Lower lobe of right lung (tissue), 2 donors: ENCODE data around the gene SLX9. TPM values are rescaled to one million over a fixed set of nuclear protein-coding genes. Genes with fewer than 3 reads are reported as not detected.

Source experiments
- ATAC-seq, 2 donors: fragments of 200-7000 bp; cut with Tn5 transposase; one replicate each; pipeline ENCODE4 v1.9.1; 2020 to 2022; ENCODE audit warnings: mild to moderate bottlenecking in 2 of 2, moderate library complexity in 2 of 2
- DNase-seq: peaks from one replicate; pipeline ENCODE4 v3.0.0-alpha.2; 2020
- H3K27ac ChIP-seq: fragments of 200-600 bp; one replicate; pipeline ENCODE4 v1.8.0; 2022
- H3K27me3 ChIP-seq: fragments of 200-600 bp; one replicate; pipeline ENCODE4 v1.8.0; 2022; ENCODE audit warnings: low read depth
- H3K36me3 ChIP-seq: fragments of 200-600 bp; one replicate; pipeline ENCODE4 v1.8.0; 2022; ENCODE audit warnings: mild to moderate bottlenecking
- H3K4me1 ChIP-seq: fragments of 200-600 bp; one replicate; pipeline ENCODE4 v1.8.0; 2022
- H3K4me3 ChIP-seq: fragments of 200-600 bp; one replicate; pipeline ENCODE4 v1.8.0; 2022; ENCODE audit warnings: mild to moderate bottlenecking
- H3K9me3 ChIP-seq: fragments of 200-600 bp; one replicate; pipeline ENCODE4 v1.8.0; 2022
- intact Hi-C: fragments of 100-400 bp; cut with DNase I; formaldehyde crosslinking; loops from one replicate; pipeline ENCODE4 v1.11.0; 2022
- total RNA-seq: library from RNA; stranded (reverse); fragmentation: NEBNext Ultra II Directional; extraction: Animal tissue kit (Norgen Biotek cat#: 25700); gene quantifications from one replicate; pipeline ENCODE4 v1.2.1, GENCODE V29; 2021
- TF ChIP-seq, protein P1 (sequence below): fragments of 200-600 bp; IDR thresholded peaks from one replicate; pipeline ENCODE4 v1.8.0; 2022; ENCODE audit warnings: antibody characterized with exemption, mild to moderate bottlenecking
- donor health status: DM: no; HTN: yes; CAD: no; lungs with severe emphysema.

SLX9 gene
- total RNA-seq, 1 donor from 2014 or later, result 15.7 TPM

DNA sequence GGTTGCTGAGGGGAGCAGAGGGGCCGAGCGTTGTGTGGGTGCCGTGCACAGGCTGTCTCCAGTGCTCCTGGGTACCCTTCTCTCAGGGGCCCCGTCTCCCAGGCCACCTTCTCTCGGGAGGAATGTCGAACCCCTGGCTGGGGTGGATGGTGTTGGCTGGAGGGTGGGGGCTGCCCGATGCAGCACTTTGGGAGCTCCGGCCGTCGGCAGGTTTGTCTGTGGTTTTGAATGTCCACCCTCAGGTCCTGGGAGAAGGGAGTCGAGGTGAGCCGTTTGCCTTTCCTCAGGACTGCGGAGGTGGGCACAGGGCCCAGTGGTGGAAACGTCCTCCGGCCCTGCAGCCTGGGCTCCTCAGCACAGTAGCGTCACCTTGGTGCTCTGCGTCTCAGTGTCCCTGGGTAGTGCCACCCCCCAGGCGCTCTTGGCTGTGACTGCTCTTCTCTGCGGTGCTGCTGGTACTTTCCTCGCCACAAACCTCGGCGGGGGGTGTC, 14.5 kb downstream of the SLX9 start:
- ATAC-seq (no peak), DNase-seq (peak; percentile 36)
- TF ChIP-seq, protein P1, sequence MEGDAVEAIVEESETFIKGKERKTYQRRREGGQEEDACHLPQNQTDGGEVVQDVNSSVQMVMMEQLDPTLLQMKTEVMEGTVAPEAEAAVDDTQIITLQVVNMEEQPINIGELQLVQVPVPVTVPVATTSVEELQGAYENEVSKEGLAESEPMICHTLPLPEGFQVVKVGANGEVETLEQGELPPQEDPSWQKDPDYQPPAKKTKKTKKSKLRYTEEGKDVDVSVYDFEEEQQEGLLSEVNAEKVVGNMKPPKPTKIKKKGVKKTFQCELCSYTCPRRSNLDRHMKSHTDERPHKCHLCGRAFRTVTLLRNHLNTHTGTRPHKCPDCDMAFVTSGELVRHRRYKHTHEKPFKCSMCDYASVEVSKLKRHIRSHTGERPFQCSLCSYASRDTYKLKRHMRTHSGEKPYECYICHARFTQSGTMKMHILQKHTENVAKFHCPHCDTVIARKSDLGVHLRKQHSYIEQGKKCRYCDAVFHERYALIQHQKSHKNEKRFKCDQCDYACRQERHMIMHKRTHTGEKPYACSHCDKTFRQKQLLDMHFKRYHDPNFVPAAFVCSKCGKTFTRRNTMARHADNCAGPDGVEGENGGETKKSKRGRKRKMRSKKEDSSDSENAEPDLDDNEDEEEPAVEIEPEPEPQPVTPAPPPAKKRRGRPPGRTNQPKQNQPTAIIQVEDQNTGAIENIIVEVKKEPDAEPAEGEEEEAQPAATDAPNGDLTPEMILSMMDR, result no peak
- peaks cover 35% of the 10 kb centered on the region for H3K36me3 ChIP-seq
- intact Hi-C loops, result no loop called here
- peaks cover 25% of the 10 kb centered on the region for H3K4me1 ChIP-seq
- no peak overlapping the region for H3K4me3 ChIP-seq
- H3K27ac ChIP-seq, result no peak overlapping the region
- no peaks in the 10 kb centered on the region for H3K9me3 ChIP-seq
- no peaks in the 10 kb centered on the region for H3K27me3 ChIP-seq

DNA sequence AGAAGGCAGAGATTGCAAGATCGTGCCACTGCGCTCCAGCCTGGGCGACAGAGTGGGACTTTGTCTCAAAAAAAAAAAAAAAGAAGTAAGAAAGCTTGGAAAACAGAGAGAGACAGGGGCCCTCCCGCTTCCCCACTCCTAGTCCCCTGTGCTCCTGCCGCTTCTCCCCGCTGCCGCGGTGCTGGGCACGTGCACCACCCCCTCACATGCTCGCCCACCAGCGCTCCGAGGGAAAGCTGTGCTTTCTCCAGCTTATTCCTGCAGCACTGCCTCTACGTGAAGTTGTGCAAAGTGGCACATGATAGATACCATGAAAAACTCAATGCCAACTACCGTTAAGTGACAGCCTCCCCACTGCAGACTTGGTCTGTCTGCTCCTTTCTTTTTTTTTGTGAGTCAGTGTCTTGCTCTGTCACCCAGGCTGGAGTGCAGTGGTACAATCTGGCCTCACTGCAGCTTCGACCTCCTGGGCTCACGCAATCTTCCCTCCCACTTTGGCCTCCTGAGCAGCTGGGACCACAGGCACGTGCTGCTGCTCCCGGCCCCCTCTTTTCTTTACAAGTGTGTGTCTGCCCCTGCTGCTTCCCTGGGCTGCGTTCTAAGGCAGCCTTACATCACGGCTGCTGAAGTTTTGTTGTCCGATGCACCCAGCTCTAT, 15.4 kb downstream of the SLX9 start:
- peaks cover 39% of the 10 kb centered on the region for H3K36me3 ChIP-seq
- ATAC-seq (no peak), DNase-seq (peak; percentile 39)
- H3K4me1 ChIP-seq, result peaks cover 25% of the 10 kb centered on the region
- TF ChIP-seq, protein P1, result no peak
- H3K4me3 ChIP-seq, result no peak overlapping the region
- no peaks in the 10 kb centered on the region for H3K9me3 ChIP-seq
- intact Hi-C loops, result no loop called here
- no peaks in the 10 kb centered on the region for H3K27me3 ChIP-seq
- no peak overlapping the region for H3K27ac ChIP-seq

DNA sequence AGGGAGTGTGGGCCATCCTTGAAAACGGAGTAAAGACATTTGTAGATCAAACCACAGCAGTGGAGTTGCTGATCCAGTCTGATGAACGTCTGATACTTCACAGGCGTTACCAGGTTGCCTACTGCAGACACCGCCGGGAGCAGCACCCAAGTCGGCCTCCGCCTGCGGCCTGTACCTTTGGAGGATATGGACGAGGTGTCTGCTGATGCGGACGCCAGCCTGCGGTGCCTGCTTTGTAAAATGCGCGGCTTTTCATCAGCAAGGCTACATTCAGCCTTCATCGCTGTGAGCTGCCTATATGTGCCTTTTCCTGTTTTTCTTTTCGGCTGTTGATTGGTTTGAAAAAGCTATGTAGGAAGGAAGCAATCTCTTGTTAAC, 16.0 kb downstream of the SLX9 start:
- no peak for ATAC-seq
- H3K36me3 ChIP-seq, result peaks cover 43% of the 10 kb centered on the region

DNA sequence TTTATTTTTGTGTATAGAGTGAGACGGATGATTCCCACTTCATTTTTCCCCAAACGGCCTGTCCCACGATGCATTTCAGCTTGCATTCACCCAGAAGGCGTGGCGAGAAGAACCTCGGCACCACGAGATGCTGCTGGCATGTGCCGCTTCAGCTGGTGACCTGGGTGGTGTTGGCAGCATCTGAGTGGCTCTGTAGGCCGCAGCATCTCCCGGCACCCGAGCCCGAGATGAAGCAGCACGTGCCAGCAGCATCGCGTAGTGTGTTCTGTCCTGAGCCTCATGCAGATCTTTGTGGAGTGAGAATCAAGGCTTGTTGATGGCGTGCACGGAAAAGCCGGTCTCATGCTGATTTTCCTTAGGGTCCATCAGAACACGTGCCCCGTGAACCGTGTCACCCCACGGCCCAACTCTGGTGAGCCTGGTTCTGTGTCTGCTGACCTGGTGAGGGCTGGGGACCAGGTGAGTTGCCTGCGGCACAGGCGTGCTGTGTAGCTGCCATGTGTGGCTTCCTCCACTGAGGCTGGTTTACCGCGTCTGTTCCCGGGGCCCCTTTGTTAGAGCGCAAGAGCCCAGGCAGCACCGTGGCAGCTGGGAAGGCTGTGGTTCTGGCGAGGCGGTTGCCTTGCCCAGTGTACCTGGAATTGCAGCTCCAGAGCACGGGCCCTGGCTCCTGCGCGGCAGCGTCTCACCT, 16.7 kb downstream of the SLX9 start:
- intact Hi-C loops, result no loop called here
- H3K27ac ChIP-seq, result no peak overlapping the region
- TF ChIP-seq, protein P1, result no peak

More for the DNA sequence above, 16.0 kb downstream of the SLX9 start:
- H3K4me1 ChIP-seq, result peaks cover 25% of the 10 kb centered on the region
- no peak overlapping the region for H3K27ac ChIP-seq
- H3K9me3 ChIP-seq, result no peaks in the 10 kb centered on the region
- TF ChIP-seq, protein P1, result no peak
- H3K27me3 ChIP-seq, result no peaks in the 10 kb centered on the region
- H3K4me3 ChIP-seq, result no peak overlapping the region
- intact Hi-C loops, result no loop called here
- DNase-seq, result peak; percentile 34

DNA sequence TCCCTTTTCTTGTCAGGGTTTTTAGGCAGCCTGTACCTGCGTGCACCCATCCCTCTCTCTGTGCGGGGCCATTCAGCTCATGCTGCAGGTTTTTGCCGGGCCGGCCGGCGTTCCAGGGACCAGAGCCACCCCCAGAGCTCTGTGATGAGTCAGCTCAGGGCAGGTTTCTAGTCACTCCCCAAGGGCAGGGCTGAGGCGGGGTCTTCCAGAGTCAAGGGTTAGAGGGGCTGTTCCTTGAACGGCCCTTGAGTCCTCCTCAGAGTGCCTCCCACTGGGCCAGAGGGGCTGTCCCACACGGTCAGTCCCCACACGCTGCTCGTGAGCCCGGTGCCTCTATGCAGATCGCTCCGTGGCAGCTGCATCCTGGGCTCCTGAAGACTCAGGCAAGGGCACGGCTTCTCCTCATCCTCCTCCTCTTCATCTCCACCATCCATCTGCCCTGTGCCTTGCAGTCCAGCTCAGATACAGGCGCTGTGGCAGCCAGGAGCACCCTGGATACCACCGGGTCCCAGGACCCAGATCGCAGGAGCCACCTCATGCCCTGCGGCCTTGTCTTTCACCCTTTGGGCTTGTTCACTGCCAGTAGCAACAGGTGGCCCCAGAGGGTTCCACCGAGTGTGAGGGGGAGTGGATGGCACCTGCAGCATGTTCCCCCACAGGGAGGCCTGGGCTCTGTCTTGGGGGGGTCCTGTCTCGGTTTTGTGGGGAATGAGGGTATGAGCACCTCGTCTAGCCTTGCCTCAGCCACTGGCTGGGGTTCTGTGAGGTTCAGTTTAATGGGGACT, 17.4 kb downstream of the SLX9 start:
- intact Hi-C loops, result no loop called here
- Histone ChIP-seq H3K4me3 (no peak overlapping the region), H3K4me1 (peaks cover 28% of the 10 kb centered on the region), H3K36me3 (peaks cover 36% of the 10 kb centered on the region), H3K27ac (peak overlapping the region; percentile 84), H3K9me3 (no peaks in the 10 kb centered on the region), H3K27me3 (no peaks in the 10 kb centered on the region)
- TF ChIP-seq, protein P1, result no peak
- ATAC-seq (no peak), DNase-seq (peak; percentile 38)

More for the DNA sequence above, 16.7 kb downstream of the SLX9 start:
- no peaks in the 10 kb centered on the region for H3K27me3 ChIP-seq
- no peak for ATAC-seq
- H3K4me3 ChIP-seq, result no peak overlapping the region
- peak; percentile 38 for DNase-seq
- peaks cover 37% of the 10 kb centered on the region for H3K36me3 ChIP-seq
- H3K4me1 ChIP-seq, result peaks cover 25% of the 10 kb centered on the region
- no peaks in the 10 kb centered on the region for H3K9me3 ChIP-seq
